Cerebellar nuclear complex (tissue), 1 donor: ENCODE measurements around the gene TTC28.
"Not testable (repeated sequence)": the region's sequence is repeated elsewhere in the genome, so short reads cannot be mapped to it uniquely, and the experiment has no call there.

Experiments
- DNase-seq, 2 experiments: peaks; one replicate each; lab custom pipeline; 2025; lab: John Stamatoyannopoulos, UW

TTC28 gene

GRCh38 chr22:28102151-28102812, 577.4 kb downstream of the TTC28 start:
- no peak for DNase-seq

GRCh38 chr22:28097627-28098026, 582.0 kb downstream of the TTC28 start:
- no peak for DNase-seq

GRCh38 chr22:28096161-28096560, 583.5 kb downstream of the TTC28 start:
- DNase-seq: no peak

GRCh38 chr22:28095316-28096095, 584.1 kb downstream of the TTC28 start:
- DNase-seq: no peak

- DNase-seq: no peak
Measured at GRCh38 chr22:28094771-28095170, 584.9 kb downstream of the TTC28 start.

GRCh38 chr22:28093711-28094110, 585.9 kb downstream of the TTC28 start:
- DNase-seq: no peak

GRCh38 chr22:28091486-28091885, 588.2 kb downstream of the TTC28 start:
- no peak for DNase-seq

GRCh38 chr22:28089541-28089940, 590.1 kb downstream of the TTC28 start:
- not testable (repeated sequence) for DNase-seq

GRCh38 chr22:28077166-28077565, 602.5 kb downstream of the TTC28 start:
- DNase-seq: no peak

GRCh38 chr22:28075358-28075981, 604.2 kb downstream of the TTC28 start:
- DNase-seq: no peak

GRCh38 chr22:28074526-28074925, 605.1 kb downstream of the TTC28 start:
- no peak for DNase-seq

- DNase-seq: no peak
Measured at GRCh38 chr22:28072066-28072465, 607.6 kb downstream of the TTC28 start.

- DNase-seq: no peak
Measured at GRCh38 chr22:28068826-28069225, 610.8 kb downstream of the TTC28 start.

- DNase-seq: no peak
Measured at GRCh38 chr22:28064920-28065319, 614.7 kb downstream of the TTC28 start.

GRCh38 chr22:28063656-28064055, 616.0 kb downstream of the TTC28 start:
- DNase-seq: no peak

- DNase-seq: not testable (repeated sequence)
Measured at GRCh38 chr22:28060594-28060993, 619.0 kb downstream of the TTC28 start.

GRCh38 chr22:28058036-28058435, 621.6 kb downstream of the TTC28 start:
- DNase-seq: no peak

GRCh38 chr22:28054819-28055208, 624.8 kb downstream of the TTC28 start:
- DNase-seq: no peak

- DNase-seq: no peak
Measured at GRCh38 chr22:28053896-28054818, 625.5 kb downstream of the TTC28 start.

- no peak for DNase-seq
Measured at GRCh38 chr22:28052825-28053269, 626.8 kb downstream of the TTC28 start.

- no peak for DNase-seq
Measured at GRCh38 chr22:28051787-28052356, 627.8 kb downstream of the TTC28 start.
